ENCODE measurements around the gene FBXW7.

The FBXW7 gene

GRCh38 chr4:152401424-152401823, 134.5 kb downstream of the FBXW7 start:
- H3K18ac ChIP-seq (ENCODE audit: low read depth in 1 of 2, low read length in 2 of 2), result no peak overlapping the region
- no peak overlapping the region for H4K91ac ChIP-seq (ENCODE audit: low read length)
- no peak overlapping the region for H2BK5ac ChIP-seq (ENCODE audit: low read depth, low read length, poor library complexity, severe bottlenecking)
- H3K36me3 ChIP-seq (ENCODE audit: control insufficient read depth in 1 of 2, insufficient read depth in 2 of 2, low read depth in 1 of 2, low read length in 2 of 2), result peaks cover 0 to 3% of the 10 kb centered on the region in 2 experiments
- no peak overlapping the region for H2BK120ac ChIP-seq (ENCODE audit: low read depth, low read length)
- H3K4me3 ChIP-seq (ENCODE audit: insufficient read depth in 1 of 2, low read depth in 1 of 2, low read length in 2 of 2), result no peak overlapping the region
- H3K14ac ChIP-seq (ENCODE audit: low read length in 2 of 2), result no peak overlapping the region
- no peak overlapping the region for H4K8ac ChIP-seq (ENCODE audit: low read length)
- H3K4me1 ChIP-seq (ENCODE audit: control insufficient read depth, insufficient read depth, low read depth, low read length), result no peaks in the 10 kb centered on the region
- WGBS, result no CpG with 5 or more reads among the region's 3 CpGs
- no peak for DNase-seq
- H3K9ac ChIP-seq (ENCODE audit: low read length), result no peak overlapping the region
- H3K27me3 ChIP-seq (ENCODE audit: control insufficient read depth in 1 of 2, insufficient read depth in 1 of 2, low read length in 2 of 2), result no peaks in the 10 kb centered on the region
- no peaks in the 10 kb centered on the region for H3K9me3 ChIP-seq (ENCODE audit: control insufficient read depth, low read length)
- H3K23ac ChIP-seq (ENCODE audit: low read length in 2 of 2), result no peak overlapping the region
- H3K4ac ChIP-seq (ENCODE audit: low read depth in 1 of 2, low read length in 2 of 2), result no peak overlapping the region
- no peak overlapping the region for H2BK12ac ChIP-seq (ENCODE audit: low read length in 2 of 2)
- no peak overlapping the region for H2BK15ac ChIP-seq (ENCODE audit: low read depth, poor library complexity, severe bottlenecking)
- H3K4me2 ChIP-seq (ENCODE audit: low read length, poor library complexity, severe bottlenecking), result no peak overlapping the region
- H2AK5ac ChIP-seq (ENCODE audit: low read length, severe bottlenecking), result no peak overlapping the region
- H2AFZ ChIP-seq (ENCODE audit: low read depth, low read length), result no peak overlapping the region
- H3K79me1 ChIP-seq (replicated peaks; ENCODE audit: low read length, poor library complexity, severe bottlenecking), result peaks cover 19% of the 10 kb centered on the region
- no peak overlapping the region for H3K27ac ChIP-seq (ENCODE audit: low read length, poor library complexity, severe bottlenecking)

GRCh38 chr4:152399246-152399645, 136.6 kb downstream of the FBXW7 start:
- H3K4me1 ChIP-seq (ENCODE audit: control insufficient read depth, insufficient read depth, low read depth, low read length), result no peaks in the 10 kb centered on the region
- no peak for DNase-seq
- no peak overlapping the region for H4K91ac ChIP-seq (ENCODE audit: low read length)
- H3K4me2 ChIP-seq (ENCODE audit: low read length, poor library complexity, severe bottlenecking), result no peak overlapping the region
- peaks cover 20% of the 10 kb centered on the region for H3K79me1 ChIP-seq (replicated peaks; ENCODE audit: low read length, poor library complexity, severe bottlenecking)
- H3K14ac ChIP-seq (ENCODE audit: low read length in 2 of 2), result no peak overlapping the region
- H3K4ac ChIP-seq (ENCODE audit: low read depth in 1 of 2, low read length in 2 of 2), result no peak overlapping the region
- no peak overlapping the region for H3K23ac ChIP-seq (ENCODE audit: low read length in 2 of 2)
- no peak overlapping the region for H3K18ac ChIP-seq (ENCODE audit: low read depth in 1 of 2, low read length in 2 of 2)
- H3K9me3 ChIP-seq (ENCODE audit: control insufficient read depth, low read length), result no peaks in the 10 kb centered on the region
- no peak overlapping the region for H2AK5ac ChIP-seq (ENCODE audit: low read length, severe bottlenecking)
- no peak overlapping the region for H3K9ac ChIP-seq (ENCODE audit: low read length)
- H3K36me3 ChIP-seq (ENCODE audit: control insufficient read depth in 1 of 2, insufficient read depth in 2 of 2, low read depth in 1 of 2, low read length in 2 of 2), result peaks cover 0 to 3% of the 10 kb centered on the region in 2 experiments
- H3K27me3 ChIP-seq (ENCODE audit: control insufficient read depth in 1 of 2, insufficient read depth in 1 of 2, low read length in 2 of 2), result no peaks in the 10 kb centered on the region
- H2BK12ac ChIP-seq (ENCODE audit: low read length in 2 of 2), result no peak overlapping the region
- H4K8ac ChIP-seq (ENCODE audit: low read length), result no peak overlapping the region
- no peak overlapping the region for H2AFZ ChIP-seq (ENCODE audit: low read depth, low read length)
- no peak overlapping the region for H2BK5ac ChIP-seq (ENCODE audit: low read depth, low read length, poor library complexity, severe bottlenecking)
- H3K27ac ChIP-seq (ENCODE audit: low read length, poor library complexity, severe bottlenecking), result no peak overlapping the region
- H2BK120ac ChIP-seq (ENCODE audit: low read depth, low read length), result no peak overlapping the region
- no peak overlapping the region for H2BK15ac ChIP-seq (ENCODE audit: low read depth, poor library complexity, severe bottlenecking)
- no peak overlapping the region for H3K4me3 ChIP-seq (ENCODE audit: insufficient read depth in 1 of 2, low read depth in 1 of 2, low read length in 2 of 2)

GRCh38 chr4:152398060-152398459, 137.8 kb downstream of the FBXW7 start:
- Histone ChIP-seq H3K4me2 (ENCODE audit: low read length, poor library complexity, severe bottlenecking) (no peak overlapping the region), H2BK120ac (ENCODE audit: low read depth, low read length) (no peak overlapping the region)
- WGBS, result no CpG with 5 or more reads among the region's 1 CpG

GRCh38 chr4:152394791-152395190, 141.1 kb downstream of the FBXW7 start:
- H2BK120ac ChIP-seq (ENCODE audit: low read depth, low read length), result no peak overlapping the region
- no peak overlapping the region for H3K4me3 ChIP-seq (ENCODE audit: insufficient read depth in 1 of 2, low read depth in 1 of 2, low read length in 2 of 2)
- H3K4me2 ChIP-seq (ENCODE audit: low read length, poor library complexity, severe bottlenecking), result no peak overlapping the region

More at GRCh38 chr4:152398060-152398459, 137.8 kb downstream of the FBXW7 start:
- Histone ChIP-seq H3K27me3 (ENCODE audit: control insufficient read depth in 1 of 2, insufficient read depth in 1 of 2, low read length in 2 of 2) (no peaks in the 10 kb centered on the region), H4K91ac (ENCODE audit: low read length) (no peak overlapping the region), H2AFZ (ENCODE audit: low read depth, low read length) (no peak overlapping the region), H3K23ac (ENCODE audit: low read length in 2 of 2) (no peak overlapping the region), H3K4me3 (ENCODE audit: insufficient read depth in 1 of 2, low read depth in 1 of 2, low read length in 2 of 2) (no peak overlapping the region), H3K79me1 (replicated peaks; ENCODE audit: low read length, poor library complexity, severe bottlenecking) (peaks cover 16% of the 10 kb centered on the region), H2BK12ac (ENCODE audit: low read length in 2 of 2) (no peak overlapping the region), H3K36me3 (ENCODE audit: control insufficient read depth in 1 of 2, insufficient read depth in 2 of 2, low read depth in 1 of 2, low read length in 2 of 2) (peaks cover 0 to 3% of the 10 kb centered on the region in 2 experiments), H3K14ac (ENCODE audit: low read length in 2 of 2) (no peak overlapping the region), H2AK5ac (ENCODE audit: low read length, severe bottlenecking) (no peak overlapping the region), H2BK15ac (ENCODE audit: low read depth, poor library complexity, severe bottlenecking) (no peak overlapping the region), H3K4me1 (ENCODE audit: control insufficient read depth, insufficient read depth, low read depth, low read length) (no peaks in the 10 kb centered on the region), H3K9ac (ENCODE audit: low read length) (no peak overlapping the region), H3K27ac (ENCODE audit: low read length, poor library complexity, severe bottlenecking) (no peak overlapping the region), H3K18ac (ENCODE audit: low read depth in 1 of 2, low read length in 2 of 2) (no peak overlapping the region), H3K4ac (ENCODE audit: low read depth in 1 of 2, low read length in 2 of 2) (no peak overlapping the region), H3K9me3 (ENCODE audit: control insufficient read depth, low read length) (no peaks in the 10 kb centered on the region), H4K8ac (ENCODE audit: low read length) (no peak overlapping the region), H2BK5ac (ENCODE audit: low read depth, low read length, poor library complexity, severe bottlenecking) (no peak overlapping the region)
- DNase-seq, result peak; percentile 42

More at GRCh38 chr4:152394791-152395190, 141.1 kb downstream of the FBXW7 start:
- no peaks in the 10 kb centered on the region for H3K27me3 ChIP-seq (ENCODE audit: control insufficient read depth in 1 of 2, insufficient read depth in 1 of 2, low read length in 2 of 2)
- DNase-seq, result no peak
- H2BK5ac ChIP-seq (ENCODE audit: low read depth, low read length, poor library complexity, severe bottlenecking), result no peak overlapping the region
- no peak overlapping the region for H2BK15ac ChIP-seq (ENCODE audit: low read depth, poor library complexity, severe bottlenecking)
- H3K27ac ChIP-seq (ENCODE audit: low read length, poor library complexity, severe bottlenecking), result no peak overlapping the region
- H3K18ac ChIP-seq (ENCODE audit: low read depth in 1 of 2, low read length in 2 of 2), result no peak overlapping the region
- WGBS, result 100% methylated on average over 2 of the region's 4 CpGs
- H4K91ac ChIP-seq (ENCODE audit: low read length), result no peak overlapping the region
- H3K23ac ChIP-seq (ENCODE audit: low read length in 2 of 2), result no peak overlapping the region
- H3K9ac ChIP-seq (ENCODE audit: low read length), result no peak overlapping the region
- no peak overlapping the region for H2AFZ ChIP-seq (ENCODE audit: low read depth, low read length)
- H3K4ac ChIP-seq (ENCODE audit: low read depth in 1 of 2, low read length in 2 of 2), result no peak overlapping the region
- H2AK5ac ChIP-seq (ENCODE audit: low read length, severe bottlenecking), result no peak overlapping the region
- H3K79me1 ChIP-seq (replicated peaks; ENCODE audit: low read length, poor library complexity, severe bottlenecking), result peaks cover 9% of the 10 kb centered on the region
- no peaks in the 10 kb centered on the region for H3K4me1 ChIP-seq (ENCODE audit: control insufficient read depth, insufficient read depth, low read depth, low read length)
- H4K8ac ChIP-seq (ENCODE audit: low read length), result no peak overlapping the region
- no peaks in the 10 kb centered on the region for H3K36me3 ChIP-seq (ENCODE audit: control insufficient read depth in 1 of 2, insufficient read depth in 2 of 2, low read depth in 1 of 2, low read length in 2 of 2)
- no peaks in the 10 kb centered on the region for H3K9me3 ChIP-seq (ENCODE audit: control insufficient read depth, low read length)
- H3K14ac ChIP-seq (ENCODE audit: low read length in 2 of 2), result no peak overlapping the region
- no peak overlapping the region for H2BK12ac ChIP-seq (ENCODE audit: low read length in 2 of 2)
